ELF-1 (cell line): ENCODE results near the gene HS3ST3A1.
A peak's percentile ranks its signal among the peaks of the same experiment; 100 is the strongest.

ENCODE experiments used
- DNase-seq: peaks from one replicate; pipeline ENCODE4 v3.0.0-alpha.2; 2016; ENCODE audit warnings: low read depth, low spot score

HS3ST3A1 gene

GRCh38 chr17:13601776-13602551 is at the start of gene HS3ST3A1:
TSS of gene HS3ST3A1 (minus strand) at chr17:13601929. CDS start at chr17:13601129, 800 bp downstream.
- peak; percentile 92 for DNase-seq

- no peak for DNase-seq
Measured at GRCh38 chr17:13650096-13650675, 48.5 kb upstream of the HS3ST3A1 start.

DNA sequence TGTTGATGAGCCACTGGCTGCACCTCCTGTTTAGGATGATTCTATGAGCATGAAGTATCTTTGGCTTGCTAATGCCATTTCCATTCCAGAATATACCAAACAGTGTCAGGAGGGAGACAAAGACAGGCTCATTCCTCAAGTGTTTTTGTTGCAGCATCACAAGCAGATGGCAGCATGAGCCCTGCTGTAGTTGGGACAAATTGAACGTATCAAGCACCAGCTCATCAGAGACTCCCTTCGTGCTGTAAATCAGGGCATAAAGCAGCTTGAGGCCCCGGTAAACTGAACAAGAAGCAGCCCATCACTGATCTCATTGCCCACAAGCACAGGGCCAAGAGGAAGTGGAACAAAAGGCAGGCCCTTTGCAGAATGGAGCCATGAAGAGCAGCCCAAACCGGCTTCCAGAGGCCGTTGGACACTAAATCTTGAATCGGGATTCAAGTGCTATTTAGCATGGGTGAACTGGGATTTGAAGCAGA is 45.9 kb upstream of the HS3ST3A1 start:
- no peak for DNase-seq

DNA sequence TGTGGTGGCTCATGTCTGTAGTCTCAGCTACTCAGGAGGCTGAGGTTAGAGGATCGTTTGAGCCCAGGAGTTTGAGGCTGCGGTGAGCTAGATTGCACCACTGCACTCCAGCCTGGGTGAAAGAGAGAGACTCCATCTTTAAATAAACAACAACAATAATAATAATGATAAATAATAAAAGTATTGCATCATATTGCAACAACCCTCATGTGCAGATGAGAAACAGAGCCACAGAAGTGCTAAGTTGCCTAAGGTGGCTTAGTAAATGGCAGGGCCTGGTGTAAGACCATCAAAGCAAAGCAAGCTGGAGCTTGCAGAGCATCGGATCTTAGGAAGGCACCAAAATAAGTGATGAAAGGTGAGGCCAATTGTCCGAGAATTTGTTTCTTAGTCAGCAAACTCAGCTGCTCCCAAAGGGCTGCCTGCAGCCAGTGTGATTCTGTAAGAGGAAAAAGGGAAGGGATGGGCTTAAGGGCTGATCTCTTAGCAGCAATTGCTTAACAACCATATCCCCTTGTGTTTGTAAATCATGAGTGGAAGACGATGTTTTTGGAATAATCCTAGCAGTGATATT is 45.3 kb upstream of the HS3ST3A1 start:
- DNase-seq: no peak

- DNase-seq: no peak
Measured at GRCh38 chr17:13646411-13646810, 44.7 kb upstream of the HS3ST3A1 start.

DNA sequence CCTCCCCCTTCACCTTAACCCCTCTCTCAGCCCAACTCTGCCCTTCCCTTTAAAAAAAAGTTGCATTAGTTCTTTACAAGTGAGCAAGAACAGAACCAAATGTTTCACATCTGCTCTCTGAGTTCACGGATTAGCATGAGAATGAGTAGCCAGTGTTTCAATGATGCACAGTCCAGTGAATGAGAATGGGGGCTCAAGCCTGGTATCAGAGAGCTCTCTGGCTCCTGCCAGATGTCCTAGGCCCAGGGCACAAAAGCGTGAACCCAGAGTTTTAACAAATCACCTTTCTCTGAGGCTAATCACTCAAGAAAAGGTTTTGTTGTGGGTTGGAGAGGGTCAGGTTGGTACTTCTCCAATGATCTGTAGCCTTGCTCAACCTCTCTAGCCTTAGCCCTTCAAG is 41.5 kb upstream of the HS3ST3A1 start:
- DNase-seq: peak; percentile 25

DNA sequence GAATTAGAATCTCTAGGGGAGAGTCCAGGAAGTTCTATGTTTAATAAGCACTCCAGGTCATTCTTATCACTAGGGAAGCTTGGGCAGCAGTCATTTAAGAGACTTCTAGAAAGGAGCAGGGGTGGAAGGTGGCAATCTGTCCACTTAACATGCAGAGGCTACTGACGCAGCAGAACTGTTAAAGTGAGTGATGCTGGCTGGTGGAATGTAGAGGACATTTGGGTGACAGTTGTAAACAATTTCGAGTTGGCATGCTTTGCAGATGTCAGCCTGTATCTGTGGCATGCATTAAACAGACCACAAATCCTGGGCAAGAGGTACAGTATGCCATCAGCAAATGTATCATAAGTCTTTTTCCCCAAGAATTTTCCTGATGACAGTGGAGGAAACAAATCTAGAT is 40.5 kb upstream of the HS3ST3A1 start:
- DNase-seq: no peak

- peak; percentile 27 for DNase-seq
Measured at GRCh38 chr17:13640551-13640950, 38.8 kb upstream of the HS3ST3A1 start.

DNA sequence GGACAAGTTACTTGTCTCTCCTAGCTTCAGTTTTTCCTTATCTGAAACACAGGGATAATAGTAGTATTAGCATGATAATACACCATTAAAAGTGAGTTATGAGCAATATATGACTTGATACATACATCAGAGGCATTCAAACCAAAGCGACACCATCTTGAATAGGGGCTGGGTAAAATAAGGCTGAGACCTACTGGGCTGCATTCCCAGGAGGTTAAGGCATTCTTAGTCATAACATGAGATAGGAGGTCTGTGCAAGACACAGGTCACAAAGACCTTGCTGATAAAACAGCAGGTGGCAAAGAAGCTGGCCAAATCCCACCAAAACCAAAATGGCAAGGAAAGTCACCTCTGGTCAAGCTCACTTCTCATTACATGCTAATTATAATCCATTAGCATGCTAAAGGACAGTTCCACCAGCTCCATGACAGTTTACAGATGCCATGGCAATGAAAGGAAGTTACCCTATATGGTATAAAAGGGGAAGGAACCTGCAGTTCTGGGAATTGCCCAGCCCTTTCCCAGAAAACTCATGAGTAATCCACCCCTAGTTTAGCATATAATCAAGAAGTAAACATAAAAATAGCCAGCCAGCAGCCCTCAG is 37.2 kb upstream of the HS3ST3A1 start:
- peak; percentile 74 for DNase-seq

- DNase-seq: peak; percentile 22
Measured at GRCh38 chr17:13636951-13637350, 35.2 kb upstream of the HS3ST3A1 start.

DNA sequence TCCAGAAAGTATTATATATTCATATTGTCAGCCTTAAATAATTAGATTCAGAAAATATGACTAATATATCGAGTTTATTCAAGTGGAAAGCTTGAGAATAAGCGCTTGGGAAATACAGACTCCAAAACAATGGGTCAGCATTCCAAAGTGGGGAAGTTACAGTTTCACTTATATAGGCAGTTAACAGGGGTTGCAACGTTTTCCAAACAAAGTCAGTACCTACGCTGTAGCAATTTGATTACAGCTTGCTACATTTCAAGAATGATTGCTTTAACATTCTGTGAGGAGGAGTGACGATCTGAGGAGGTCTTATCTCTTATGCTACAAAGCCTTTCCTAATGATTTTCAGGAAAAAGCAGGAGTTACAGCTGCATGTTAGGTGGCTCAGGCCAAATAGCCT is 34.2 kb upstream of the HS3ST3A1 start:
- no peak for DNase-seq

DNA sequence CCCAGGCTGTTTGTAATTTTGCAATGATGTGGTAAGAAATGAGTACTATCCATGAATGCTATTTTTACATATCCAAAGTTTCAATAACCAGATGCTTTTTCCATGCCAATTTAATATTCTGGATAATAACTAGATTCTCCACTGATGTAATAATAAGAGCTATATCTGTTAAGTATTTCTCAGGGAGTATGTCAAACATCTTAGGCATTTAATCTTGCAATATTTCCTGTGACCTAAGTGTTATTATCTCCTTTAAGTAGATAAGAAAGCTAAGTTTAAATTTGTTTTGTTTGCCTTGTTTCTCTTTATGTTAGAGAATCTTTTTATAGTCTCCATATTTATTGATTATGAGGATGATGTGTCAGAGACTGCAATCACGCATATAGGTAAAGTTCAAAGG is 32.3 kb upstream of the HS3ST3A1 start:
- no peak for DNase-seq

DNA sequence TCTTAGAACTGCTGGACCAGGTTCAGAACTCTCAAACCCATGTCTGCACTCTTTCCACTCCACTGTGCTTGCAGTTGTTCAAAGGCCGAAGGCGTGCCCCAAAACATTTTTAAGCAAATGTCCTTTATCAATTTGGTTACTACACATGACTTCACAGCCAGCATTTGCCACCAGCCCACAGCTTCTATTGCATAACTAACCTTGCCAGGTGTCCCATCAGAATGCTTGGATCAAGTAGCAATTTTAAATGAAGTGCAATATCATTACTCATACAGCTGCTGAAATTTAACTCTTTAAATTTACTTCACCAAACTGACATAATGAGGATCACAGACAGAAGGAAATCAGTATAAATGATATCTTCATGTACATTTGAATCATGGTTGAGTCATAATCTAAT is 29.8 kb upstream of the HS3ST3A1 start:
- no peak for DNase-seq

DNA sequence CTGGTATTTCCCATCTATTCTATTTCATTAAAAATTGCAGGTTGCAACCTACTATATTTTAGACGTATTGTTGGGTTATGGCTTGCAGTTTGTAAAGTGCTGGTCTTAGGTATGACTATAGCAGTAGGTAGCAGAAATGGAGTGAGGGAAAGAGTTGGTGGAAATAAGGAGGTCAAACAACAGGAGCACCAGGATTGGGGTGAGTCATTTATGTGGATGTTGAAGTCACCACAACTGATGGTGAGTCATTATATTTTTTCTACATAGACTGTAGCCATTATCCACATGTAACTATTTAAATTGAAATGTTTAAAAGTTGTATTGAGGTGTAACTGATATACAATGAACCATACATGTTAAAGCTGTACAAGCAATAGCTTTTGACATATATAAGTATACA is 25.0 kb upstream of the HS3ST3A1 start:
- no peak for DNase-seq

DNA sequence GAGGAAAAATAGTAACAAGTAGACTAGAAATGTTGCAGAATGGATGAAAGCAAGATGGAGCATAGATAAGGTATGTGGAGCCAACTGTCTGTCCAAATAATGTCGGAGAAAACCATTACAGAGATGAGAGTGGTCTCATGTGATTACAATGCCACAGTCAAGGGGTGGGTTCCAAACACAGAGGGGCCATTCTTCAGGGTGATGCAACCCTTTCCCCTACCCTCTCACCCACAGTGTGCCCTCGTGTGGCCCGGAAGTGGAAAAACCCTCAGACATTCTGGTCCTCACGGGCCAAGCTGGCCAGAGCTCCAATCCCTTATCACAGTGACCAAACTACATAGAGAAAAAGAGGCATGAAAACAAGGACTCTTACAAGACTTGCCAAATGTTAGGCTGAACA is 17.7 kb upstream of the HS3ST3A1 start:
- no peak for DNase-seq

DNA sequence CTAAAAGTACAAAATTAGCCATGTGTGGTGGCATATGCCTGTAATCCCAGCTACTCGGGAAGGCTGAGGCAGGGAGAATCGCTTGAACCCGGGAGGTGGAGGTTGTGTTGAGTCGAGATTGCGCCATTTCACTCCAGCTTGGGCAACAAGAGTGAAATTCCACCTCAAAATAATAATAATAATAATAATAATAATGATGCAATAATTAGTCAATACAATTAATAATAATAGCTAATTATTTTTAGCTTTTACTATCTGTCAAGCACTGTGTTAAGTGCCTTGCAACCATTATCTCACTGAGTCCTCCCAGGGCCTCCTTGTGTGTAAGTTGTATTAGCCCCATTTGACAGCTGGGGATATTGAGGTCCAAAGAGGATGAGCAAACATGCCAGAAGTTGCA is 14.3 kb upstream of the HS3ST3A1 start:
- no peak for DNase-seq

- no peak for DNase-seq
Measured at GRCh38 chr17:13609941-13610340, 8.2 kb upstream of the HS3ST3A1 start.

- DNase-seq: no peak
Measured at GRCh38 chr17:13601322-13601775, 380 bp downstream of the HS3ST3A1 start.

GRCh38 chr17:13600475-13601321 is 1.0 kb downstream of the HS3ST3A1 start:
- peak; percentile 54 for DNase-seq

DNA sequence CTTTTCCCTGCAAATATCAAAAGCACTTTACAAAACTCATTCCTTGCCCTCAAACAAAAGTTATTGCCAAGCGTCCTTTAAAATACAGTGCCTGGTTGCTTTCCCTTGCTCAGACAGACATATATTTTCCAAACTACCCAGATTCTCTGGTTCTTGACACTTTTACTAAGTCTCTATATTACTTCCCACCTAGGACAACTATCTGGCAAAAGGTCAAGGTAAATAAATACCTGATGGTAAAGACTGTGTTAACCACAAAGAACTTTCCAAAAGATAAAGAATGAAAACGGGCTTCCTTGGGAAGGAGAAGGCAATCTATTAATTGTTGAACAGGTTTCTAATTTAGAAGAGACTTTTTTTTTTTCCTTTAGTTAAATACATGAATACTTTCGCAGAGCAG is 1.9 kb downstream of the HS3ST3A1 start:
- DNase-seq: no peak

DNA sequence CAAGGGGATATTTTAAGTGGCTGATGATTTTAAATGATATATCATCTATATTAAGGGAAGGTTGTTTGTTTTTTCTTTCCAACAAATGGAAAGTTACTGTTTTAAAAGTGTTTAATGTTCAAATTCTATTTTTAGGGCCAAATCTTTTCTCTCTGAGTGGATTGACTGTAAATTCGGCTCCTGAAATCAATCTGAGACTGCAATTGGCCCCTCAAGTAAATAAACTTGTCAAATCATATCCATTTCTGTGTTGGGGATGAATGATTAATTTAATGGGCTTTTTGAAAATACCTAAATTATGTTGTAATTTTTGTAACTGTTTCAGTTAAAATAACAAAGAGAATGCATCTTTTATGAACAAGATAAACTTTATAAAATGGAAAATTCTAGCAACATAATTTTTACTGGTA is 2.6 kb downstream of the HS3ST3A1 start:
- DNase-seq: no peak
